Measurements from ENCODE around the gene KRTAP9-2.
"Not testable (repeated sequence)": the region's sequence is repeated elsewhere in the genome, so short reads cannot be mapped to it uniquely, and the experiment has no call there.

KRTAP9-2 gene

GRCh38 chr17:41237949-41238437 lies 11.5 kb downstream of the KRTAP9-2 start, which contains the start of gene KRTAP9-8:
TSS of gene KRTAP9-8 (plus strand) at chr17:41237999. CDS start at chr17:41238052, 53 bp downstream.
- not testable (repeated sequence) for H3K36me3 ChIP-seq (replicated peaks; ENCODE audit: insufficient read depth, low read length); H3K9me3 ChIP-seq (replicated peaks; ENCODE audit: insufficient read depth, low read length); H3F3A ChIP-seq (ENCODE audit: insufficient read depth, low read length); H3K9ac ChIP-seq (ENCODE audit: low read length); H3K4me2 ChIP-seq (ENCODE audit: low read depth, low read length); H3K27ac ChIP-seq (ENCODE audit: low read length); H3K4me1 ChIP-seq (ENCODE audit: low read length); H3K4me3 ChIP-seq (ENCODE audit: low read length); H3K9me2 ChIP-seq (replicated peaks; ENCODE audit: insufficient read depth, low read length); H3K79me2 ChIP-seq (ENCODE audit: low read length); H2AFZ ChIP-seq (ENCODE audit: low read length); H4K20me1 ChIP-seq (ENCODE audit: insufficient read depth, low read length); H3K27me3 ChIP-seq (replicated peaks; ENCODE audit: insufficient read depth, low read length)
- peak; percentile 41 for DNase-seq

- H3K4me3 ChIP-seq (ENCODE audit: low read length); H3K27me3 ChIP-seq (replicated peaks; ENCODE audit: insufficient read depth, low read length); H3K9ac ChIP-seq (ENCODE audit: low read length); H3K27ac ChIP-seq (ENCODE audit: low read length); H4K20me1 ChIP-seq (ENCODE audit: insufficient read depth, low read length); H3K9me3 ChIP-seq (replicated peaks; ENCODE audit: insufficient read depth, low read length); H3K4me2 ChIP-seq (ENCODE audit: low read depth, low read length); H3K9me2 ChIP-seq (replicated peaks; ENCODE audit: insufficient read depth, low read length); H3F3A ChIP-seq (ENCODE audit: insufficient read depth, low read length); H3K36me3 ChIP-seq (replicated peaks; ENCODE audit: insufficient read depth, low read length); H3K79me2 ChIP-seq (ENCODE audit: low read length); DNase-seq; H3K4me1 ChIP-seq (ENCODE audit: low read length); H2AFZ ChIP-seq (ENCODE audit: low read length): not testable (repeated sequence)
Observed at GRCh38 chr17:41246995-41247787, 20.7 kb downstream of the KRTAP9-2 start.

GRCh38 chr17:41249637-41250240 lies 23.3 kb downstream of the KRTAP9-2 start, which contains the start of gene KRTAP9-4:
TSS of gene KRTAP9-4 (plus strand) at chr17:41249687. CDS start at chr17:41249721, 34 bp downstream.
- not testable (repeated sequence) for H3K9me3 ChIP-seq (replicated peaks; ENCODE audit: insufficient read depth, low read length); DNase-seq; H3K9ac ChIP-seq (ENCODE audit: low read length); H3K9me2 ChIP-seq (replicated peaks; ENCODE audit: insufficient read depth, low read length); H3K36me3 ChIP-seq (replicated peaks; ENCODE audit: insufficient read depth, low read length); H3K79me2 ChIP-seq (ENCODE audit: low read length); H3K4me1 ChIP-seq (ENCODE audit: low read length); H4K20me1 ChIP-seq (ENCODE audit: insufficient read depth, low read length); H3K27ac ChIP-seq (ENCODE audit: low read length); H3K4me3 ChIP-seq (ENCODE audit: low read length); H3K4me2 ChIP-seq (ENCODE audit: low read depth, low read length); H3K27me3 ChIP-seq (replicated peaks; ENCODE audit: insufficient read depth, low read length); H2AFZ ChIP-seq (ENCODE audit: low read length); H3F3A ChIP-seq (ENCODE audit: insufficient read depth, low read length)

GRCh38 chr17:41251261-41251660 lies 24.8 kb downstream of the KRTAP9-2 start:
- no peaks in the 10 kb centered on the region for H3K27me3 ChIP-seq (replicated peaks; ENCODE audit: insufficient read depth, low read length)
- H3K36me3 ChIP-seq (replicated peaks; ENCODE audit: insufficient read depth, low read length), result no peaks in the 10 kb centered on the region
- H3K9ac ChIP-seq (ENCODE audit: low read length), result no peak overlapping the region
- no peaks in the 10 kb centered on the region for H3K9me3 ChIP-seq (replicated peaks; ENCODE audit: insufficient read depth, low read length)
- no peak overlapping the region for H3K4me3 ChIP-seq (ENCODE audit: low read length)
- no peaks in the 10 kb centered on the region for H3K4me1 ChIP-seq (ENCODE audit: low read length)
- H4K20me1 ChIP-seq (ENCODE audit: insufficient read depth, low read length), result no peaks in the 10 kb centered on the region
- H2AFZ ChIP-seq (ENCODE audit: low read length), result no peak overlapping the region
- H3K27ac ChIP-seq (ENCODE audit: low read length), result no peak overlapping the region
- H3K79me2 ChIP-seq (ENCODE audit: low read length), result no peaks in the 10 kb centered on the region
- H3K4me2 ChIP-seq (ENCODE audit: low read depth, low read length), result no peak overlapping the region
- no peaks in the 10 kb centered on the region for H3K9me2 ChIP-seq (replicated peaks; ENCODE audit: insufficient read depth, low read length)
- DNase-seq, result no peak
- H3F3A ChIP-seq (ENCODE audit: insufficient read depth, low read length), result no peaks in the 10 kb centered on the region
- TF ChIP-seq EZH2 (optimal IDR thresholded peaks at IDR 0.05; ENCODE audit: low read depth, low read length) (no peak), EZH2phosphoT487 (IDR thresholded peaks at IDR 0.05; ENCODE audit: low read length) (no peak), CTCF (IDR thresholded peaks at IDR 0.05; ENCODE audit: low read length) (no peak)
